ENCODE results near the gene GALNT18.

Gene GALNT18

GRCh38 chr11:11427542-11427941 is 194.3 kb downstream of the GALNT18 start:
- DNase-seq: no peak

- no peak for DNase-seq
These were observed 194.7 kb downstream of the GALNT18 start for GRCh38 chr11:11427140-11427539.

GRCh38 chr11:11426226-11426952 is 195.4 kb downstream of the GALNT18 start:
- no peak for DNase-seq

GRCh38 chr11:11425806-11426205 is 196.0 kb downstream of the GALNT18 start:
- DNase-seq: no peak

GRCh38 chr11:11424688-11425087 is 197.1 kb downstream of the GALNT18 start:
- no peak for DNase-seq

- DNase-seq: no peak
These were observed 199.2 kb downstream of the GALNT18 start for GRCh38 chr11:11422411-11423128.

- DNase-seq: no peak
These were observed 200.3 kb downstream of the GALNT18 start for GRCh38 chr11:11421509-11421908.

- DNase-seq: no peak
These were observed 200.9 kb downstream of the GALNT18 start for GRCh38 chr11:11420899-11421285.

- no peak for DNase-seq
These were observed 201.5 kb downstream of the GALNT18 start for GRCh38 chr11:11420191-11420898.

- DNase-seq: no peak
These were observed 202.1 kb downstream of the GALNT18 start for GRCh38 chr11:11419747-11420146.

- no peak for DNase-seq
These were observed 204.9 kb downstream of the GALNT18 start for GRCh38 chr11:11416917-11417316.

GRCh38 chr11:11416502-11416901 is 205.3 kb downstream of the GALNT18 start:
- no peak for DNase-seq

GRCh38 chr11:11415901-11416300 is 205.9 kb downstream of the GALNT18 start:
- DNase-seq: no peak

- no peak for DNase-seq
These were observed 206.8 kb downstream of the GALNT18 start for GRCh38 chr11:11414996-11415395.

- no peak for DNase-seq
These were observed 208.0 kb downstream of the GALNT18 start for GRCh38 chr11:11413776-11414175.

GRCh38 chr11:11411401-11411985 is 210.3 kb downstream of the GALNT18 start:
- no peak for DNase-seq

GRCh38 chr11:11409901-11410300 is 211.9 kb downstream of the GALNT18 start:
- no peak for DNase-seq

- DNase-seq: no peak
These were observed 212.6 kb downstream of the GALNT18 start for GRCh38 chr11:11409224-11409623.

- DNase-seq: no peak
These were observed 213.2 kb downstream of the GALNT18 start for GRCh38 chr11:11408436-11409221.

- DNase-seq: no peak
These were observed 214.1 kb downstream of the GALNT18 start for GRCh38 chr11:11407763-11408084.

GRCh38 chr11:11407065-11407762 is 214.6 kb downstream of the GALNT18 start:
- DNase-seq: no peak

GRCh38 chr11:11406652-11407051 is 215.2 kb downstream of the GALNT18 start:
- DNase-seq: no peak
